H1 (cell line): ENCODE results near the gene TPP1.

Experiments used
- CTCF ChIP-seq, 3 experiments: IDR thresholded peaks; 1 replicate in 2 of 3; 2 replicates in 1 of 3; pipeline versions ENCODE4 v1.5.1 to v1.6.1; 2011; ENCODE audit warnings: low read length in 3 of 3, mild to moderate bottlenecking in 3 of 3, inconsistent platforms in 2 of 3, low read depth in 1 of 3, moderate library complexity in 1 of 3; ENCODE audit not compliant: insufficient read depth in 1 of 3; ENCODE audit errors: control extremely low read depth in 1 of 3
- EP300 ChIP-seq, 2 experiments: IDR thresholded peaks; 1 replicate in 1 of 2; 2 replicates in 1 of 2; pipeline ENCODE4 v1.6.1; 2011 to 2012; ENCODE audit warnings: low read depth in 2 of 2, low read length in 2 of 2, mild to moderate bottlenecking in 2 of 2, borderline replicate concordance in 1 of 2, inconsistent platforms in 1 of 2, moderate library complexity in 1 of 2
- MAFK ChIP-seq: IDR thresholded peaks from 2 replicates; pipeline ENCODE4 v1.6.1; 2012; ENCODE audit warnings: low read depth, mild to moderate bottlenecking, improper control_type of control experiment, low read length
- NRF1 ChIP-seq: IDR thresholded peaks from 2 replicates; pipeline ENCODE4 v1.6.1; 2011; ENCODE audit warnings: mild to moderate bottlenecking, low read depth, low read length, improper control_type of control experiment
- POLR2A ChIP-seq, 2 experiments: IDR thresholded peaks; 1 replicate in 1 of 2; 2 replicates in 1 of 2; pipeline ENCODE4 v1.6.1; 2011; ENCODE audit warnings: low read depth in 2 of 2, low read length in 2 of 2, mild to moderate bottlenecking in 2 of 2; ENCODE audit errors: control extremely low read depth in 1 of 2
- RNF2 ChIP-seq: fragments of 200-900, 300-1000 bp; sonication (generic); IDR thresholded peaks from 2 replicates; pipeline ENCODE4 v1.7.1; 2016; ENCODE audit warnings: borderline replicate concordance, low read depth, mild to moderate bottlenecking, antibody characterized with exemption, low read length; ENCODE audit not compliant: poor library complexity, severe bottlenecking; ENCODE audit errors: missing control alignments
- SP1 ChIP-seq: IDR thresholded peaks from 2 replicates; pipeline ENCODE4 v1.6.1; 2011; ENCODE audit warnings: low read depth, low read length
- TAF1 ChIP-seq: IDR thresholded peaks from 2 replicates; pipeline ENCODE4 v1.6.1; 2011; ENCODE audit warnings: mild to moderate bottlenecking, low read depth, low read length
- TBP ChIP-seq: IDR thresholded peaks from 2 replicates; pipeline ENCODE4 v1.6.1; 2011; ENCODE audit warnings: low read depth, low read length, improper control_type of control experiment
- USF2 ChIP-seq: IDR thresholded peaks from 2 replicates; pipeline ENCODE4 v1.6.1; 2011; ENCODE audit warnings: low read length, improper control_type of control experiment
- TF ChIP-seq, protein P1 (sequence below): IDR thresholded peaks from 2 replicates; pipeline ENCODE4 v1.6.1; 2012; ENCODE audit warnings: low read length, inconsistent platforms
- TF ChIP-seq, protein P2 (sequence below): IDR thresholded peaks from 2 replicates; pipeline ENCODE4 v1.6.1; 2012; ENCODE audit warnings: inconsistent platforms

DNA sequence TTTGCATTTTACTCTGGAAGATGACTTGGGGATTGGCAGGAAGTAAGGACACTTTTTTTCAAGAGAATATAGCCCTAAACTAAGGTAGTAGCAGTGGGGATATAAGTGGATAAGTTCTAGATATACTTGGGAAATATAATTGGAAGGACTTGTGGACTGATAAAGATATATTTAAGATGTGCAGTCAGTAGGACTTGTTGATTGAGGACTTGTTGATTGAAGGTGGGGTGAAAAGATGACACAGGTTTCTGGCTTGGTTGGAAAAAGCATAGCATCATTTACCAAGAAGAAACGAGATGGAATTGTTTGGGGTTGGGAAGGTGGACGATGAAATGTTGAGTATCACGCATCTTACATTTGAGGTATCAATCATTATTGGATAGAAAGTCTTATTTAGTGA, 5.7 kb downstream of the TPP1 start:
- no peak for TF ChIP-seq POLR2A (IDR thresholded peaks at IDR 0.05; ENCODE audit: control extremely low read depth in 1 of 2, low read depth in 2 of 2, low read length in 2 of 2)
- TF ChIP-seq CTCF (IDR thresholded peaks at IDR 0.05; ENCODE audit: control extremely low read depth in 1 of 3, insufficient read depth in 1 of 3, low read depth in 1 of 3, low read length in 3 of 3): no peak
- TF ChIP-seq, protein P1, sequence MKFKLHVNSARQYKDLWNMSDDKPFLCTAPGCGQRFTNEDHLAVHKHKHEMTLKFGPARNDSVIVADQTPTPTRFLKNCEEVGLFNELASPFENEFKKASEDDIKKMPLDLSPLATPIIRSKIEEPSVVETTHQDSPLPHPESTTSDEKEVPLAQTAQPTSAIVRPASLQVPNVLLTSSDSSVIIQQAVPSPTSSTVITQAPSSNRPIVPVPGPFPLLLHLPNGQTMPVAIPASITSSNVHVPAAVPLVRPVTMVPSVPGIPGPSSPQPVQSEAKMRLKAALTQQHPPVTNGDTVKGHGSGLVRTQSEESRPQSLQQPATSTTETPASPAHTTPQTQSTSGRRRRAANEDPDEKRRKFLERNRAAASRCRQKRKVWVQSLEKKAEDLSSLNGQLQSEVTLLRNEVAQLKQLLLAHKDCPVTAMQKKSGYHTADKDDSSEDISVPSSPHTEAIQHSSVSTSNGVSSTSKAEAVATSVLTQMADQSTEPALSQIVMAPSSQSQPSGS: no peak
- TF ChIP-seq EP300 (IDR thresholded peaks at IDR 0.05; ENCODE audit: borderline replicate concordance in 1 of 2, low read depth in 2 of 2, low read length in 2 of 2): no peak
- TF ChIP-seq TAF1: no peak
- TF ChIP-seq, protein P2, sequence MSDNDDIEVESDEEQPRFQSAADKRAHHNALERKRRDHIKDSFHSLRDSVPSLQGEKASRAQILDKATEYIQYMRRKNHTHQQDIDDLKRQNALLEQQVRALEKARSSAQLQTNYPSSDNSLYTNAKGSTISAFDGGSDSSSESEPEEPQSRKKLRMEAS: no peak
- TF ChIP-seq USF2: no peak
- TF ChIP-seq MAFK: no peak
- TF ChIP-seq NRF1: no peak
- TF ChIP-seq RNF2: no peak
- no peak for TF ChIP-seq TBP
- no peak for TF ChIP-seq SP1
